CD4-positive, alpha-beta T cell (primary cell): ENCODE data around the gene CZIB. TPM values are rescaled to one million over a fixed set of nuclear protein-coding genes. Genes with fewer than 3 reads are reported as not detected.
"Not testable (repeated sequence)": the region's sequence is repeated elsewhere in the genome, so short reads cannot be mapped to it uniquely, and the experiment has no call there.

ENCODE experiments used
- ATAC-seq: fragments of 200-7000 bp; cut with Tn5 transposase; one replicate; pipeline ENCODE4 v1.10.0; 2022; ENCODE audit warnings: mild to moderate bottlenecking; ENCODE audit not compliant: poor library complexity
- CTCF ChIA-PET: fragments of 350-600 bp; sonication (Branson Sonifier 250); formaldehyde crosslinking; loops from one replicate; lab custom pipeline; 2021; ENCODE audit warnings: antibody characterized with exemption, inconsistent platforms; lab: Charles Lee
- POLR2A ChIA-PET: fragments of 350-600 bp; sonication (Branson Sonifier 250); formaldehyde crosslinking; loops from one replicate; lab custom pipeline; 2021; ENCODE audit warnings: antibody characterized with exemption, inconsistent platforms; lab: Charles Lee
- DNase-seq, 14 experiments: peaks; one replicate each; pipeline ENCODE4 v3.0.0-alpha.2; 2013 to 2020; ENCODE audit warnings: mixed read lengths in 2 of 14
- H3K27ac ChIP-seq, 2 donors: one replicate each; pipeline versions ENCODE4 v1.5.1 to v1.7.0; 2013; ENCODE audit warnings: low read length in 2 of 2, low read depth in 1 of 2, mild to moderate bottlenecking in 1 of 2
- H3K27me3 ChIP-seq, 2 experiments: 1 replicate in 1 of 2; 2 replicates in 1 of 2; pipeline versions ENCODE4 v1.6.1 to v1.7.0; 2013; ENCODE audit warnings: low read length in 2 of 2, control low read depth in 1 of 2, mild to moderate bottlenecking in 1 of 2, moderate library complexity in 1 of 2; ENCODE audit not compliant: insufficient read depth in 2 of 2, control insufficient read depth in 1 of 2
- H3K36me3 ChIP-seq: one replicate; pipeline ENCODE4 v1.6.1; 2013; ENCODE audit warnings: low read length, control low read depth; ENCODE audit not compliant: insufficient read depth
- H3K4me1 ChIP-seq: one replicate; pipeline ENCODE4 v1.6.1; 2013; ENCODE audit warnings: low read length, control low read depth; ENCODE audit not compliant: insufficient read depth
- H3K4me3 ChIP-seq: one replicate; pipeline ENCODE4 v1.5.1; 2013; ENCODE audit warnings: mild to moderate bottlenecking, low read length, moderate library complexity
- H3K9me3 ChIP-seq, 2 experiments: 1 replicate in 1 of 2; 2 replicates in 1 of 2; pipeline versions ENCODE4 v1.6.1 to v1.7.0; 2013; ENCODE audit warnings: low read length in 2 of 2, mild to moderate bottlenecking in 2 of 2, control low read depth in 1 of 2, moderate library complexity in 1 of 2; ENCODE audit not compliant: control insufficient read depth in 1 of 2, insufficient read depth in 1 of 2
- H3K27ac Mint-ChIP-seq: one replicate; pipeline ENCODE4 v1.8.0; 2020; ENCODE audit warnings: mixed read lengths
- H3K27me3 Mint-ChIP-seq: one replicate; pipeline ENCODE4 v1.8.0; 2021; ENCODE audit warnings: mixed read lengths
- H3K36me3 Mint-ChIP-seq: one replicate; pipeline ENCODE4 v1.8.0; 2021; ENCODE audit warnings: low read depth, mixed read lengths
- H3K4me1 Mint-ChIP-seq: one replicate; pipeline ENCODE4 v1.8.0; 2021; ENCODE audit warnings: low read depth, mixed read lengths
- H3K4me3 Mint-ChIP-seq: one replicate; pipeline ENCODE4 v1.8.0; 2020; ENCODE audit warnings: mild to moderate bottlenecking, mixed read lengths
- H3K9me3 Mint-ChIP-seq: one replicate; pipeline ENCODE4 v1.8.0; 2020; ENCODE audit warnings: mixed read lengths
- CTCF ChIP-seq: fragments of 200-600 bp; IDR thresholded peaks from one replicate; pipeline ENCODE4 v1.8.0; 2022; ENCODE audit warnings: antibody characterized with exemption, mild to moderate bottlenecking
- intact Hi-C, 2 experiments: fragments of 100-400 bp; cut with DNase I in 1 of 2; cut with micrococcal nuclease in 1 of 2; formaldehyde crosslinking; loops; one replicate each; pipeline versions ENCODE4 v1.15.1 to v1.9.0; 2023 to 2025; cut with DNase I, micrococcal nuclease
- total RNA-seq, 174 experiments: library from RNA in 2 of 174; stranded (reverse) in 2 of 174; gene quantifications; one replicate each; pipeline ENCODE4 v1.2.3 and lab custom pipeline; 2021 to 2026

CZIB gene
- total RNA-seq, 2 experiments from 2014 or later: 28.8 to 28.9 TPM

DNA sequence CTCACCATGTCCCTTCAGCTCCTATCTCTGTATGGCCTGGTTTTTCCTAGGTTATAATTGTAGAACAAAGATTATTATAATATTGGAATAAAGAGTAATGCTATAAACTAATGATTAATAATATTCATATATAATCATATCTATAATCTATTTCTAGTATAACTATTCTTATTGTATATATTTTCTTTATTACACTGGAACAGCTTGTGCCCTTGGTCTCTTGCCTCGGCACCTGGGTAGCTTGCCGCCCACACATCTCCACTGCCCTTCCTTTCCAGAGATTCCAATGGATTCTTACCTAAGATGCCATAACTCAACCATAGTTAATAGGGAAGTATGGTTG lies 34.5 kb downstream of the CZIB start:
- H3K9me3 Mint-ChIP-seq, H3K4me3 ChIP-seq, H3K36me3 ChIP-seq, H3K27me3 ChIP-seq, DNase-seq, H3K4me3 Mint-ChIP-seq, ATAC-seq, H3K27ac Mint-ChIP-seq, H3K27ac ChIP-seq, H3K4me1 Mint-ChIP-seq, CTCF ChIA-PET, intact Hi-C loops, H3K36me3 Mint-ChIP-seq, H3K4me1 ChIP-seq, H3K27me3 Mint-ChIP-seq: not testable (repeated sequence)
- peak; percentile 7 for TF ChIP-seq CTCF
- H3K9me3 ChIP-seq: peaks cover 0 to 11% of the 10 kb centered on the region in 2 experiments
- POLR2A ChIA-PET: interaction anchor here (1.6 kb wide), 1 partner anchor 10 kb away, joined by 4 read pairs; no protein-coding TSS in a partner anchor

DNA sequence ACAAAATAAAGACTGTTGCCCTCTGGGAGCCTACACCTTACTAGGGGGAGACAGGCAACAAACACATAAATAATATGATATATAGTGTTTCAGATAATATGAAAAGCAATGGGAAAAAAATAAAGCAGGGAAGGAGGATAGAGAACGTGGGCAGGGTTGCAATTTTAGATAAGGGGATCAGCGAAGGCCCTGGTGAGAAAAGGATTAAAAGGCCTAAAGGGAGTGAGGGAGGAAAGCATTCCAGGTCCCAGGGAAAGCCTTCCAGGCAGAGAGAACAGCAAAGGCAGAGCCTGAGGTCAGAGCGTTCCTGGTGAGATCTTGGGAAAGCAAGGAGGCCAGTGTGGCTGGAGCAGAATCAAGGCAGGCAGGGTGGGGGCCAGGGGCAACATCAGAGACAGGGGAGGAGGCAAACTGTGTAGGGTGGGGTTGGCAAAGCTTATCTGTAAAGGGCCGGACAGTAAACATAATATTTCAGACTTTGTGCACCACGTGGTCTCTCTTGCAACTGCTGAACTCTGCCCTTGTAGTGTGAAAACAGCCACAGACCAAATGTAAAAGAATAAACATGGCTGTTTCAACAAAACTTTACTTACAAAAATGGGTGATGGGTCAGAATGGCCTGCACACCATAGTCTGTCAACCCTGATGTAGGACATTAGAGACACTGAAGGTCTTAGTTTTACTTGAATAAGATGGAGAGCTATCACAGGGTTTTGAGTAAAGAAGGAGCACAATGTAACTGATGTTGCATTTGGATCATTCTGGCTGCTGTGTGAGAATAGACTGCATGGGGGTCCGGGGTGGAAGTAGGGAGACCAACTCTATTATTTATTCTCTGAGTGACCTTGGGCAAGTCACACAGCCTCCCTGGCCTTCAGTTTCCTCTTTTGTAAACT lies 37.1 kb downstream of the CZIB start:
- no peak for DNase-seq
- ATAC-seq: no peak
- TF ChIP-seq CTCF: no peak
- H3K27me3 Mint-ChIP-seq: no peaks in the 10 kb centered on the region
- H3K9me3 Mint-ChIP-seq: no peaks in the 10 kb centered on the region
- intact Hi-C loops: loop anchor here in 1 of 2 experiments (2.0 to 5.0 kb wide), 3 partner anchors 276 to 1287 kb away; no protein-coding TSS in a partner anchor
- no peak overlapping the region for H3K27ac ChIP-seq
- peaks cover 4% of the 10 kb centered on the region for H3K4me1 ChIP-seq
- no peak overlapping the region for H3K4me3 ChIP-seq
- H3K36me3 ChIP-seq: no peaks in the 10 kb centered on the region
- ChIA-PET CTCF (interaction anchor here (1.1 to 1.3 kb wide), 2 partner anchors 11 to 36 kb away, joined by 3 to 10 read pairs; no protein-coding TSS in a partner anchor), POLR2A (interaction anchor here (1.4 to 1.6 kb wide), 2 partner anchors 13 to 480 kb away, joined by 3 to 6 read pairs; partner anchors contain the start of gene CPT2)
- no peak overlapping the region for H3K27ac Mint-ChIP-seq
- peaks cover 0 to 2% of the 10 kb centered on the region in 2 experiments for H3K27me3 ChIP-seq
- no peaks in the 10 kb centered on the region for H3K36me3 Mint-ChIP-seq
- no peak overlapping the region for H3K4me3 Mint-ChIP-seq
- H3K9me3 ChIP-seq: peaks cover 0 to 11% of the 10 kb centered on the region in 2 experiments
- H3K4me1 Mint-ChIP-seq: no peaks in the 10 kb centered on the region

- no peaks in the 10 kb centered on the region for H3K4me1 Mint-ChIP-seq
- H3K4me3 Mint-ChIP-seq: no peak overlapping the region
- H3K9me3 Mint-ChIP-seq: no peaks in the 10 kb centered on the region
- H3K4me3 ChIP-seq: no peak overlapping the region
- intact Hi-C loops: loop anchor here in 1 of 2 experiments (2.0 to 5.0 kb wide), 3 partner anchors 275 to 1286 kb away; no protein-coding TSS in a partner anchor
- DNase-seq: no peak
- H3K27me3 Mint-ChIP-seq: peaks cover under 1% of the 10 kb centered on the region
- POLR2A ChIA-PET: interaction anchor here (1.4 to 1.6 kb wide), 2 partner anchors 13 to 479 kb away, joined by 3 to 6 read pairs; partner anchors contain the start of gene CPT2
- TF ChIP-seq CTCF: no peak
- H3K27me3 ChIP-seq: peaks cover 0 to 2% of the 10 kb centered on the region in 2 experiments
- H3K27ac ChIP-seq: no peak overlapping the region
- no peaks in the 10 kb centered on the region for H3K36me3 ChIP-seq
- peaks cover 0 to 11% of the 10 kb centered on the region in 2 experiments for H3K9me3 ChIP-seq
- CTCF ChIA-PET: interaction anchor here (0.6 to 1.3 kb wide), 8 partner anchors 10 to 1297 kb away, joined by 3 to 10 read pairs (median 3); no protein-coding TSS in a partner anchor
- no peak overlapping the region for H3K27ac Mint-ChIP-seq
- peaks cover 4% of the 10 kb centered on the region for H3K4me1 ChIP-seq
- ATAC-seq: no peak
- no peaks in the 10 kb centered on the region for H3K36me3 Mint-ChIP-seq
Observed at GRCh38 chr1:53182716-53183094, 37.7 kb downstream of the CZIB start.
